ENCODE measurements around the gene PROX1.

DNA sequence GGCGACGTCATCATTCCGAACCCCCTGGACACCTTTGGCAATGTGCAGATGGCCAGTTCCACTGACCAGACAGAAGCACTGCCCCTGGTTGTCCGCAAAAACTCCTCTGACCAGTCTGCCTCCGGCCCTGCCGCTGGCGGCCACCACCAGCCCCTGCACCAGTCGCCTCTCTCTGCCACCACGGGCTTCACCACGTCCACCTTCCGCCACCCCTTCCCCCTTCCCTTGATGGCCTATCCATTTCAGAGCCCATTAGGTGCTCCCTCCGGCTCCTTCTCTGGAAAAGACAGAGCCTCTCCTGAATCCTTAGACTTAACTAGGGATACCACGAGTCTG lies 10.0 kb downstream of the PROX1 start:
- no peak for TF ChIP-seq YY1 (IDR thresholded peaks at IDR 0.05; ENCODE audit: insufficient read depth, insufficient read length)
- TF ChIP-seq ZNF274 (IDR thresholded peaks at IDR 0.05; ENCODE audit: low read depth, low read length): no peak
